Measurements from ENCODE around the gene AFDN. TPM values are rescaled to one million over a fixed set of nuclear protein-coding genes. Genes with fewer than 3 reads are reported as not detected.

Gene AFDN
- total and polyA plus RNA-seq, 2 of the 8 experiments (the other 6 are each of a cell fraction or from before 2014, with no cell fraction given) = 53.4 to 192 TPM

DNA sequence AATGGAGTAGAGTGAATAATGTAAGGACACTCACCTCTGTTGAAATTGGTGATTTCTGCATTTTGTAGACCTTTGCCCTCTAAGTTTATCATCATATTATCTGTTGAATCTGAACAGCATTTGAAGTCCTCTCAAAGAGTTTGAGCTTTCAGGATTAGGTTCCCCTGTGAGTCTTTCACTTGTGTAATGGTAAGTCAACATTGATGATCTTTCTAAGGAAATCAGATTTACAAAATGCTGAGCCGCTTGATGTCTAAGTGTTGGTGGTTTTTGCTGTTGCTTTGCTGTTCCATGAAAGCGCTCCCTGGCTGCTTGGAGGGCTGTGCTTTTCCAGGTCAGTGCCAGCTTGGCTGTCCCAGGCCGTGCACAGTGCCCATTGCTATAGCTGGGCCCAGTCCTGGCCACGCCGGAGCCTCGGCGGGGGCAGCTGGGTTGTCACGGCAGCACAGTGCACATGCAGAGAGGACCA, 136.9 kb downstream of the AFDN start:
- Histone ChIP-seq H3K79me2 (ENCODE audit: control insufficient read depth in 1 of 2, insufficient read depth in 2 of 2, low read length in 2 of 2) (peaks cover 0 to 4% of the 10 kb centered on the region in 2 experiments; a peak in 2 of 4 replicates), H3K4ac (replicated peaks; ENCODE audit: insufficient read length, low read depth, low read length) (no peak overlapping the region), H3K79me1 (ENCODE audit: low read depth, low read length) (peaks cover 4% of the 10 kb centered on the region; the same call in 1 of the 2 replicates), H3K9ac (replicated peaks in 1 of 4; ENCODE audit: extremely low read depth in 1 of 4, low read depth in 3 of 4, low read length in 3 of 4) (no peak overlapping the region), H3K27me3 (replicated peaks in 1 of 4; ENCODE audit: control insufficient read depth in 3 of 4, extremely low read depth in 1 of 4, insufficient read depth in 3 of 4, low read length in 3 of 4) (no peaks in the 10 kb centered on the region), H3K23me2 (ENCODE audit: low read depth, low read length) (no peaks in the 10 kb centered on the region), H3K56ac (replicated peaks; ENCODE audit: insufficient read length, low read depth, low read length) (no peak overlapping the region), H4K20me1 (replicated peaks in 1 of 2; ENCODE audit: control insufficient read depth in 1 of 2, insufficient read depth in 2 of 2, low read length in 2 of 2) (peaks cover 4 to 7% of the 10 kb centered on the region in 2 experiments), H3K4me2 (ENCODE audit: insufficient read depth in 1 of 2, low read depth in 2 of 2, low read length in 2 of 2) (no peak overlapping the region), H2BK20ac (ENCODE audit: low read length) (no peak overlapping the region), H3K4me1 (replicated peaks in 1 of 4; ENCODE audit: control insufficient read depth in 3 of 4, insufficient read depth in 4 of 4, low read length in 3 of 4) (no peaks in the 10 kb centered on the region), H4K5ac (ENCODE audit: insufficient read length, low read depth, low read length) (no peak overlapping the region), H3K36me3 (ENCODE audit: control insufficient read depth in 2 of 4, insufficient read depth in 4 of 4, low read length in 3 of 4) (peaks cover 2 to 44% (median 26%) of the 10 kb centered on the region in 4 experiments; a peak in 7 of 8 replicates), H2BK12ac (ENCODE audit: low read depth, low read length) (no peak overlapping the region), H3K18ac (ENCODE audit: extremely low read depth, low read length) (no peak overlapping the region), H3K27ac (ENCODE audit: low read depth, low read length) (no peak overlapping the region), H4K8ac (ENCODE audit: extremely low read depth, insufficient read depth, low read length) (no peak overlapping the region), H3K4me3 (ENCODE audit: extremely low read depth in 1 of 4, insufficient read depth in 2 of 4, low read depth in 3 of 4, low read length in 4 of 4) (no peak overlapping the region), H2AK5ac (ENCODE audit: low read depth, low read length) (no peak overlapping the region), H2BK120ac (replicated peaks; ENCODE audit: low read depth, low read length) (no peak overlapping the region), H2AFZ (ENCODE audit: low read length) (no peak overlapping the region), H2BK15ac (ENCODE audit: low read length) (no peak overlapping the region), H4K91ac (replicated peaks; ENCODE audit: insufficient read length, low read length) (no peak overlapping the region), H3K23ac (ENCODE audit: insufficient read length) (no peak overlapping the region), H2BK5ac (ENCODE audit: low read depth, low read length) (no peak overlapping the region), H3K14ac (ENCODE audit: insufficient read length) (no peak overlapping the region), H3K9me3 (ENCODE audit: insufficient read depth in 2 of 2, low read depth in 1 of 2, low read length in 1 of 2) (no peaks in the 10 kb centered on the region)
- no peak for DNase-seq (ENCODE audit: low read depth in 1 of 2, low spot score in 2 of 2)
- CTCF ChIA-PET (ENCODE audit: partially characterized antibody) = interaction anchor here (0.6 to 1.4 kb wide), 2 partner anchors 269 to 338 kb away, joined by 3 read pairs; no protein-coding TSS in a partner anchor
- no peak for FAIRE-seq
- POLR2A ChIA-PET (ENCODE audit: partially characterized antibody) = no interaction called here
- 99% methylated on average over 8 of the region's 8 CpGs; no CpG with 5 or more reads in 1 of the 2 experiments for WGBS, 2 experiments (ENCODE audit: extremely low coverage in 1 of 2, insufficient coverage in 1 of 2, insufficient read length in 1 of 2, insufficient replicate concordance in 2 of 2, low coverage in 1 of 2, low lambda C conversion rate in 2 of 2, missing lambda C conversion rate in 1 of 2)
- TF ChIP-seq TCF12 (IDR thresholded peaks at IDR 0.05; ENCODE audit: low read depth, low read length) (no peak), JUND (IDR thresholded peaks at IDR 0.05; ENCODE audit: low read length) (no peak), BRCA1 (IDR thresholded peaks at IDR 0.05; ENCODE audit: low read depth, low read length) (no peak), POLR2A (IDR thresholded peaks at IDR 0.05; ENCODE audit: control extremely low read depth in 1 of 2, low read depth in 2 of 2, low read length in 2 of 2) (no peak), JUN (IDR thresholded peaks at IDR 0.05; ENCODE audit: low read depth, low read length) (no peak), NRF1 (IDR thresholded peaks at IDR 0.05; ENCODE audit: low read depth, low read length) (no peak), ASH2L (IDR thresholded peaks at IDR 0.05; ENCODE audit: low read length) (no peak), POU5F1 (IDR thresholded peaks at IDR 0.05; ENCODE audit: low read depth, low read length) (no peak), EGR1 (IDR thresholded peaks at IDR 0.05; ENCODE audit: borderline replicate concordance, low read depth, low read length) (no peak), CBX5 (IDR thresholded peaks at IDR 0.05; ENCODE audit: low read depth, low read length) (no peak)
- TF ChIP-seq, protein P1, sequence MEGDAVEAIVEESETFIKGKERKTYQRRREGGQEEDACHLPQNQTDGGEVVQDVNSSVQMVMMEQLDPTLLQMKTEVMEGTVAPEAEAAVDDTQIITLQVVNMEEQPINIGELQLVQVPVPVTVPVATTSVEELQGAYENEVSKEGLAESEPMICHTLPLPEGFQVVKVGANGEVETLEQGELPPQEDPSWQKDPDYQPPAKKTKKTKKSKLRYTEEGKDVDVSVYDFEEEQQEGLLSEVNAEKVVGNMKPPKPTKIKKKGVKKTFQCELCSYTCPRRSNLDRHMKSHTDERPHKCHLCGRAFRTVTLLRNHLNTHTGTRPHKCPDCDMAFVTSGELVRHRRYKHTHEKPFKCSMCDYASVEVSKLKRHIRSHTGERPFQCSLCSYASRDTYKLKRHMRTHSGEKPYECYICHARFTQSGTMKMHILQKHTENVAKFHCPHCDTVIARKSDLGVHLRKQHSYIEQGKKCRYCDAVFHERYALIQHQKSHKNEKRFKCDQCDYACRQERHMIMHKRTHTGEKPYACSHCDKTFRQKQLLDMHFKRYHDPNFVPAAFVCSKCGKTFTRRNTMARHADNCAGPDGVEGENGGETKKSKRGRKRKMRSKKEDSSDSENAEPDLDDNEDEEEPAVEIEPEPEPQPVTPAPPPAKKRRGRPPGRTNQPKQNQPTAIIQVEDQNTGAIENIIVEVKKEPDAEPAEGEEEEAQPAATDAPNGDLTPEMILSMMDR (IDR thresholded peaks at IDR 0.05; ENCODE audit: control extremely low read depth in 1 of 3, insufficient read depth in 1 of 3, low read depth in 1 of 3, low read length in 3 of 3) = no peak
- TF ChIP-seq, protein P2, sequence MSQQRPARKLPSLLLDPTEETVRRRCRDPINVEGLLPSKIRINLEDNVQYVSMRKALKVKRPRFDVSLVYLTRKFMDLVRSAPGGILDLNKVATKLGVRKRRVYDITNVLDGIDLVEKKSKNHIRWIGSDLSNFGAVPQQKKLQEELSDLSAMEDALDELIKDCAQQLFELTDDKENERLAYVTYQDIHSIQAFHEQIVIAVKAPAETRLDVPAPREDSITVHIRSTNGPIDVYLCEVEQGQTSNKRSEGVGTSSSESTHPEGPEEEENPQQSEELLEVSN (IDR thresholded peaks at IDR 0.05) = no peak

All from H1 (cell line).